Measurements from ENCODE around the gene TBC1D3B.
"Not testable (repeated sequence)": the region's sequence is repeated elsewhere in the genome, so short reads cannot be mapped to it uniquely, and the experiment has no call there.

- TF ChIP-seq CTCF (conservative IDR thresholded peaks at IDR 0.05); ZFX (IDR thresholded peaks at IDR 0.05): not testable (repeated sequence)
Observed at GRCh38 chr17:36176536-36176935, at the start of gene TBC1D3B.

Data from C4-2B (cell line).